DOHH2 (cell line): ENCODE measurements around the gene ETFDH.

ENCODE experiments used
- CTCF ChIP-seq: fragments of 200-600 bp; sonication (generic); IDR thresholded peaks from one replicate; pipeline ENCODE4 v1.5.1; 2014; ENCODE audit warnings: antibody characterized with exemption, mild to moderate bottlenecking, low read depth, low read length; ENCODE audit not compliant: poor library complexity, severe bottlenecking
- EZH2phosphoT487 ChIP-seq: fragments of 200-600 bp; sonication (generic); IDR thresholded peaks from 2 replicates; pipeline ENCODE4 v1.6.1; 2017; ENCODE audit warnings: borderline replicate concordance, mild to moderate bottlenecking, antibody characterized with exemption, low read length, moderate library complexity, mixed read lengths

DNA sequence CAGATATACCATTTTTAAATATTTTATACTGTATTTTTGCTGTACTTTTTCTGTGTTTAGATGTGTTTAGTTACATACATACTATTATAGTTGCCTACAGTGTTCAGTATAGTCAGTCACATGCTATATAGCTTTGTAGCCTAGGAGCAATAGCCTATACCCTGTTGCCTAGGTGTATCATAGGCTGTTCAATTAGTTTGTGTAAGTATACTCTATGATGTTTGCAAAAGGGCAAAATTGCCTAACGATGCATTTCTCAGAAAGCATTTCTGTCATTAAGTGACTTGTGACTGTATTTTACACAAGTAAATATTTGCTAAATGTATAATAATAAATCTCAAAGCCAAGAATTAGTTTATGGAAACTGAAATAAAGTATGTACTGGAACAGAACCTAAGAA is 9.5 kb downstream of the ETFDH start:
- TF ChIP-seq CTCF = no peak
- TF ChIP-seq EZH2phosphoT487 = no peak
